Stimulated activated CD8-positive, alpha-beta memory T cell treated with anti-CD3 and anti-CD28 coated beads, Interleukin-15, amount 100 ng/mL, for 24 hours (primary cell): Measurements from ENCODE around the gene DOCK8.
"Not testable (repeated sequence)": the region's sequence is repeated elsewhere in the genome, so short reads cannot be mapped to it uniquely, and the experiment has no call there.

Experiments used
- DNase-seq: peaks from one replicate; pipeline ENCODE4 v3.0.0-alpha.2; 2020; ENCODE audit warnings: low read depth

The DOCK8 gene

GRCh38 chr9:224582-225520 is 10.2 kb downstream of the DOCK8 start:
- no peak for DNase-seq

DNA sequence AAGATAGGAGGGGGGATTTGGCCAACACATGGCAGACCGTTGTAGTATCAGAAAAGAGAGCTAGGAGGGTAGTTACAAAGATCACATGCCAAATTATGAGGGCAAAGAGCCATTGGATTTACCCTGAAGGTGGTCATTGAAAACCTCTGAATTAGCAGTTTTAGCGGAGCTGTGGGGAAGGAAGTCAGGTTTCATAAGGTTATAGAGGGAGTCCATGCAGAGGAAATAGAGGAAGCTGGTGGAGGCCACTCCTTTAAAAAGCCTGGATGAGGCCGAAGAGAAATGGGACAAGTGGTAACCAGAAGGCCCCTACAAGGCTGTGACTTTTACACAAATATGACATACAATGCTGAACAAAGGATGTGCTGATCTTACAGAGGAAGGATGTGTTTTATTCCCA is 13.2 kb downstream of the DOCK8 start:
- DNase-seq = no peak

- no peak for DNase-seq
Measured at GRCh38 chr9:228929-229695, 14.4 kb downstream of the DOCK8 start.

GRCh38 chr9:231625-232024 is 17.0 kb downstream of the DOCK8 start:
- not testable (repeated sequence) for DNase-seq

DNA sequence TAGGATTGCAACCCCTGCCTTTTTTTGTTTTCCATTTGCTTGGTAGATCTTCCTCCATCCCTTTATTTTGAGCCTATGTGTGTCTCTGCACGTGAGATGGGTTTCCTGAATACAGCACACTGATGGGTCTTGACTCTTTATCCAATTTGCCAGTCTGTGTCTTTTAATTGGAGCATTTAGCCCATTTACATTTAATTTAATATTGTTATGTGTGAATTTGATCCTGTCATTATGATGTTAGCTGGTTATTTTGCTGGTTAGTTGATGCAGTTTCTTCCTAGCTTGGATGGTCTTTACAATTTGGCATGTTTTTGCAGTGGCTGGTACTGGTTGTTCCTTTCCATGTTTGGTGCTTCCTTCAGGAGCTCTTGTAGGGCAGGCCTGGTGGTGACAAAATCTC is 19.0 kb downstream of the DOCK8 start:
- DNase-seq = not testable (repeated sequence)

DNA sequence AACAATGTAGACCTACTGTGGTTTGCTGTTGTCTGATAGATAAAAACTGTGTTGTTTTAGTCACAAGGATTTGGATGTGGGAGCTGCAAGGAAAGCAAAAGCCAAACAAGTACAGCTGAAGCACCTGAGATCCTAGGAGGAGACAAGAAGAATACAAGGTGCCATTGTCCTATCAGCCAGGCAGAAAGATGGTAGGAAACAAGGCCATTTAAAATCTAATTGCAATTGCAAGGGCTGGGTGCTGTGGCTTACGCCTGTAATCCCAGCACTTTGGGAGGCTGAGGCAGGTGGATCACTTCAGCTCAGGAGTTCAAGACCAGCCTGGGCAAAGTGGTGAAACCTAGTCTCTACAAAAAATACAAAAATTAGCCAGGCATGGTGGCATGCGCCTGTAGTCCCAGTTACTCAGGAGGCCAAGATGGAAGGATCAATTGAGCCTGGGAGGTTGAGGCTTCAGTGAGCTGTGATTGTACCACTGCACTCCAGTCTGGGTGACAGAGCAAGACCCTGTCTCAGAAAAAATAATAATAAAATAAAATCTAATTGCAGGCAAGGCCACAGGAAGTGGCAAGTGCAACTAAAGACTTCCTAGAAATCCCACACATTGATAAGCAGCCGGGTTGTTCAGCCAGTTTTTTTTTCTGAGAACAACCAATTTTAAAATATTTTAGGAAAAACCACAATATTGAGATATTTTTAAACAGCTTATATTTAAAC is 22.6 kb downstream of the DOCK8 start:
- no peak for DNase-seq

GRCh38 chr9:237858-238345 is 23.2 kb downstream of the DOCK8 start:
- no peak for DNase-seq

- no peak for DNase-seq
Measured at GRCh38 chr9:242461-243080, 27.9 kb downstream of the DOCK8 start.

DNA sequence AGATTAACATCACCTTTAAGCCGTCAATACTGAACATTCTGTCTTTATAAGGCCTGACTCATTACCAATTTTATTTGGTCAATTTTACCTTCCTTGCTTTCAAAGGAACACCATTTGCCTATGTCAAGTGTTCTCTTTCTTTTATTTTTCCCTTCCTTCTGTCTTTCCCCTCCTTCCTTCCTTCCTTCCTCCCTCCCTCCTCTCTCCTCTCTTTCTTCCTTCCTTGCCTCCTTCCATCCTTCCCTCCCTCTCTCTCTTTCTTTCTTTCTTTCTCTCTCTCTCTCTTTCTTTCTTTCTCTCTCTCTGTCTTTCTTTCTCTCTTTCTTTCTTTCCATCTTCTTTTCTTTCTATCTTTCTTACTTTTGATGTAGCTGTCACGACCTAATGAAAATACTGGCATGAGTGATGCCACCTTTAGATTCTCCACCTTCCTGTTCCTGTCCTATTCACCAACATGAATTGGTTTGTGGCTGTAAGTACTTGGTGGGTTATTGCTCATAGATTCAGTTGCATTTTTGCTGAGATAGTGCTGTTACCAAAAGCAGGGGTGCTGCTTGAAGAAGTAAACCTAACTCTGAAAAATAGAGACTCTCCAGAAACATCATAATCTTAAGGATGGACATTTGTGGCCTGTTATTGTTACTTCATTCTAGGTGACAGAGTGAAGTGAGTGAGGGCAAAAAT is 33.8 kb downstream of the DOCK8 start:
- DNase-seq = no peak

DNA sequence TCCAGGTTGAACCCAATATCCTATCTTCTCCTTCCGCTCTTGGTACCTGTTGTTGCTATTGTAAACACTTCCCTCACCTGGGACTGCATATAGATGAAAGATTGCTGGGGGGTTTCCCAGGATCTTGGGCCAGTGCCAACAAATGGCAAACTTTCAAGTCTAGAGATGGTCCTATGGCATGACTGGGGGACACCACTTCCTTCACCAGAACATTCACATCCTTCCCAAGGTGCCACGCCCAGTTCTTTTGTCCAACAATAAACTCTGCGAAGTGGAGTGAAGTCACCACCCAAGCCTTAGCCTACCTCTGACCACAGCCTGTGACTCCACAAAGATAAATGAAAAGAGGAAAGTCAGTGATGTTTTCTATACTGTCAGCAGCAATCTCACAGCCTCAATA is 34.4 kb downstream of the DOCK8 start:
- no peak for DNase-seq

GRCh38 chr9:250039-250438 is 35.4 kb downstream of the DOCK8 start:
- no peak for DNase-seq

- no peak for DNase-seq
Measured at GRCh38 chr9:250625-251024, 36.0 kb downstream of the DOCK8 start.

DNA sequence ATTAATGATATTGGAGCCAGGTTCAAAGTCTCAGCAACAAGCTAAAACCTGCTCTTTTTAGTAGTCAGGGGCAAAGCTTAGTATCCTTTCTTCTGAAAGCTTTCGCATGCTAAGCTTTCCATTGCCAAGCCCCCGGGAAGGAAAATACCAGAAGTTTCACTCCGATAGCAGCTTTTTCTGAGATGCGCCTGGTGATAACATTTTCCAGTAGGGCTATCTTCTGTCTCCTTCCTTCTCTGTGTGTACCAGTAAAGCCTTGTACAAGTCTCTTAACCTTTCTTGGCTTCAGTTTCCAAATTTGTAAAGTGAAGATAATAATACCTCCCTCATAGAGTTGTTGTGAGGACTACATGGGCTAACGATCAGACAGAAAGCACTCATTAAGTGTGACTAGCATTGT is 36.7 kb downstream of the DOCK8 start:
- DNase-seq = no peak

- no peak for DNase-seq
Measured at GRCh38 chr9:253539-253938, 38.9 kb downstream of the DOCK8 start.

DNA sequence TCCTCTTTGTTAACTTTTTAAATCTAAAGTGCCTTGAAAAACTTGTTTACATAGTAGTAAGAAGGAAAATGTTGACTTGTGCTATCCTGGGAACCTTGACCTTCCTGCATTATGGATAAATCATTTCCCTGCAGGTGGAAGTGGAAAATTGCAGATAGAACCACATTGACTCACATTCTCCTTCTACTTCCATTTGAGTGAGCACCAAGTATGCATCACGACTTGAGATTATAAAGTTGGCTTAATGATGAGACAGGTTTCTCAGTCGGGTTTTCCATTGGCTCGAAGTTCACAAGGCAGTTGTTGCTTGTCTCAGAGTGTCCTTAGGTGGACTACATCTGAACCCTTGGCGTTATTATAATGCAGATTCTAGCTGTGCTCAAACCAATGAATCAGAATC is 39.9 kb downstream of the DOCK8 start:
- no peak for DNase-seq

GRCh38 chr9:257957-258356 is 43.3 kb downstream of the DOCK8 start:
- no peak for DNase-seq

DNA sequence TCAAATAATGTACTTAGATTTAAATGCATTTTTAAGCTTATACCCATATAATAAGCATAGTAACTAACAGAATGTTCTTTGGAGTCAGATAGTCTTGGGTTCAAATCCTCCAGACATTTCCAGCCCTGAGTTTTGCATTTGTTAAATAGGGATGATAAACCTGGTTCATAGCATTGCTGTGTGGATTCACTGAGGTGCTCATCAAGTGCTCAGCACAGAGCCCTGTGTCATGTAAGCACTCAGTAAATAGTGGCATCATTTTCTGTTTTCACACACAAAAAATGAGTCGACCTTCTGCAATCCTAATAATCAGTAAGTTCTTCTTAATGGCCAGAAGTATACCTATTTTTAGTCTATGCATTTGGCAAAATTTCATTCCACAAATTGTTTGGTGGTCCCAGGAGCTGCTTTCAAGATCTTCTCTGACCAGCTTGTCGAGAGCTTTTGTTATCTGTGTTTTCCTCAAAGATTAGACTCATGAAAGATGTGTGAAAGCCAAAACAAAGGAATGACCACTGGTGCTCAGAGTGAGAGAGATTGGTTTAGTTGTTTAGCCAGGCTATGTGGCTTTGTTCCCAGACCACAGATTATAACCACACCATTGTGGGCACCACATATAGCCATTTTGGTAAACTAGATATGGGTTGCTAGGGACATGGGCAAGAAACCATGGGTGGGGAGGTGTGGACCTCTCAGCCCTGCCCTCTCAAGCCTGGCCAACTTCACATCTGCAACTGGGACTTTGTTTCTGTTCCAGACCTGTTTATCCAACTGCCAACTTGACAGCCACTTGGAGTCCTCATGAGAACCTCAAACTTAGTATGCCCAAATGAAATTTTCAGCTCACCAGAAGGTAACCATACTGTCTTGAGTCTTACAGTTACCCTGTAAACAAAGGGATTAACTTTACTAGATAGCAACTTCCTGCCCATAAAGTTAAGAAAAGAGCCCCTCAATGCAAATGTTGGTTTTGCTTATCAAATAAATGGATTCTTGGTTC is 45.0 kb downstream of the DOCK8 start:
- DNase-seq = no peak

DNA sequence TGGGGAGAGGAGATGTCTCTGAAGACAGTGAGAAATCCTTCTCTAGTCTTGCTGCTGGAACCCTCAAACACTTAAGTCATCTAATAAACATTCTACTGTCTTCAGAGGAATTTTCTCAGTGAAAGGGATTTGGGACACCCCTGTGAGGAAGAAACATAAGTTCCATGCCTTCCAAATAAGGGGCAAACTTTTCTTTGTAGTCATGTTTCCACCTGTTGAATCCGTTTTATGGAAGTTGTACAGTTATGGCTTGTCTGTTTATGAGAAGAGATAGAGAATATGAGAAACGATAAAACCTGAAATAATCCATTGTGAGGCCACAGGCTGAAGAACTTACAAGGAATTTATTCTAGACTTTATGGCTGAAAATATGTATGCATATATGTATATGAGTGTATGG is 49.6 kb downstream of the DOCK8 start:
- no peak for DNase-seq

DNA sequence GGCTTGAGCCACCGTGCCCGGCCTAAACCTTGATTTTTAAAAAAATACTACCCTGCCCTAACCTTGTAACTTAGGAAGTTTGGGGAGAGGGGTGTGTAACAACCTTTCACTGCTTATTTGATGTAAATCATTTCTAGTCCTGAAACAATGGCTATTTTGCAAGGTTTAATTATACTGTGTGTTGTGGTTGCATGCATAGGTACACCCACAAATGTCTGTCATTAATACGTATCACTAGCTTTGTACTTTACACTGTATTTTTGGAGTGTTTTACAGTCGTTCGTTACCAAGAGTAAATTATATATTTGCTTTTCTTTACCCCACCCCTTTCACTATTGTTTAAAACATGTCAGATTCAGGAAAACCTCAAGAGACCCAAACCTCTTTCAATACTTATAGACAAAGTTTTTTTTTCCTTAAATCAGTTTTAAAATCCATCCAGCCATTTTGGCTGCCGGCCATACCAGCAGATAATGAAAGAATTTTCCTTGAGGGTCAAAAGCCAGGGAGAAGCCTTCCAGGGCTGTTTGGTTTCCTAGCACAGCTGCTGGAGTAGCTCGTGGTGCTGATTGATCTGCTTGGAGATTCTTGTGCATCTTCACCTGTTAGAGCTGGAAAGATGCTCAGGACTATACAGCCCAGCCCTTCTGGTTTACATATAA is 50.7 kb downstream of the DOCK8 start:
- no peak for DNase-seq

DNA sequence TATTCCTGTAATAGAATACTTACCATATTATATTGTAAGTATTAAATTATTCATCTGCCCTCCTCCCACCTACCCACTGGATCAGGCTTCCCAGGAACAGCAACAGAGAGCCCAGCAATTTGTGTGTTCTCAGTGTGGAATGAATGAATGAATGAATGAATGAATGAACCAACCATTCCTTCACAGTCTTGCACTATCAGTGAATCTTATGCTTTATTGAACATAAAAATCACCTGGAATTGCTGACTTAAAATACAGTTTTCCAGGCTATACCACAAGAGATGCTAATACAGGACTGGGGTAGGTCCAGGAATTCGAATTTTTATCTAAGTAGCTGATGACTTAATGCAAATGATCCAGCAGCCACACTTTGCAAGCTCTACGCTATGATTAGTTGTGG is 51.6 kb downstream of the DOCK8 start:
- DNase-seq = no peak
